ENCODE measurements around the gene GALNT15.

The GALNT15 gene

DNA sequence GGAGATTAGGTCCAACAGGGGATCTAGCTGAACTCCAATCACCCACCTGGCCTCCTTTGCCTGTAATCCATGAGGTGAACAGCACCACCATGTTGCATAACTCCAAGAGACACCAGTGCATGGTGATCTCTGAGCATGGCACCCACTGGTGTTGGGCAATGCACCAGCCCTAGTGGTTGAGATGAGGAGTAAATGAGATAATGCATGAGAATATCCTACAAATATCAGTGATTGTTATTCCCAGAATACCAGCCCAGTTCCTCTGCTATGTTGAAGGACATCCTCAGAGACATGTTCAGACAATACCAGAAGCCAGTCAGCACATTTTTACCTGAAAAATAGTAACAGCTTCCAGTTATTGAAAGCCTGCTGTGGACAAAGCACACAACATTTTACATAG lies 14.7 kb downstream of the GALNT15 start:
- no peak for DNase-seq

DNA sequence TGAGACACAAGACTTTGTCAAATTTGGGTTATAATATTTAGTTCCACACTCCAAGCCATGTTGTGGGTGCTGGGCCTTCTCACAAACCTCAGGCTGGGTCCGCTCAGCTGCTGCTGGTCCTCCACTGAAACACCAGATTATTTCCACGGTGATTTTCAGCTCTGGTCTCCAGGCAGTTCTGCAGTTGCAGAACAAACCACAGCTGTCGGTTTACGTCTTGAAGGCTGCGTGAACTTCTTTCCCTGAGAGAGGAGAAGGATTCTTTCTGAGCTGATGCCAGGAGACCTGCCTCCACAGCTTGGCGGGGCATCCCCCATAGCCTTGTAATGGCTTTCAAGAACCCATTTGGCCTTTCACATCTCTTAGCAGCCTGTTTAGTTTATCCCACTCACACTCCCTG lies 16.2 kb downstream of the GALNT15 start:
- DNase-seq = no peak

DNA sequence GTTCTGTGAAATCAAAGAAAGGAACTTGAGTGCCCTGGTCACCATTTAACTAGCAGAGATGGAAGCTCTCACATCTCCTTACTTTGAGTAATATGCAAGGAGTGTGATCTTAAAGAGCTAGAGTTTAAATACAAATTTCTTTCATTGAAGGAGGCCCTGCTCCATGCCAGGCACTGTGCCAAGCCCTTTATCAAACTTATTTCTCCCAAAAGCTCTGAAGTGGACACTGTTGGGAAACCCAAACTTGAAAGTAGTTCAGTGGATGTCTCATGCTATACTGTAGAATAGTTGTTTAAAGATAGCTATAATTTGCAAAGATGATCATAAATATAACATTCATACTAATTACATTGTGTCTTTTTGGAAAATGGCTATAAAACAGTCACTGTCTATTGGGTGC lies 17.1 kb downstream of the GALNT15 start:
- DNase-seq = no peak

DNA sequence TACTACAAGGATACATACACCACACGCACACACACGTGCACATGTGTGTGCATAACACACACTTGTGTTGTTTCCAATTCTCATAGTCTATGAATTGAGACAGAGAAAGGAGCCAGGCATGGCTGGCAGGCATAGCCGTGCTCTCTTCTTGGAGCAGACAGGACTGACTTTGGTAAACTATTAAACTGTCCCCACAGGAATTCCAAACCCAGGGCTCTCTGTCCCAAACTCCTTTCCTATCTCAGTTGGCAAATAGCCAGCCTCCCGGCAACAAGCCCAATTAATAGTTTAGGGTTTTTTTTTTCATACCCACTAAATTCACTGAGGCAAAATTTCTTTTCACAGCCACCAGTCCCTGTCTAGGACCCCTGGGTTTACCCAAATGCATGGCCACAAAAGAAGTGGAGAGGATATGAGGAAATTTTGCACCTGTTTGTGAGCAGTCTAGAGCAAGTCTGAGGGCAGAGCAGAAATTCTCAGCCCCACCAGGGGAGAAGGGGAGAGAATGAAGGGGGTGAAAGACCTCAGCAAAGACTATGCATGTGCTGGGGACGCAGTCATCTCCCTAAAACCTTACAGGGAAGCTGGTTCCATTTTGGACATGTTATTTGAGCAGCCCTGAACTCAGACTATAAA lies 17.8 kb downstream of the GALNT15 start:
- DNase-seq = no peak

DNA sequence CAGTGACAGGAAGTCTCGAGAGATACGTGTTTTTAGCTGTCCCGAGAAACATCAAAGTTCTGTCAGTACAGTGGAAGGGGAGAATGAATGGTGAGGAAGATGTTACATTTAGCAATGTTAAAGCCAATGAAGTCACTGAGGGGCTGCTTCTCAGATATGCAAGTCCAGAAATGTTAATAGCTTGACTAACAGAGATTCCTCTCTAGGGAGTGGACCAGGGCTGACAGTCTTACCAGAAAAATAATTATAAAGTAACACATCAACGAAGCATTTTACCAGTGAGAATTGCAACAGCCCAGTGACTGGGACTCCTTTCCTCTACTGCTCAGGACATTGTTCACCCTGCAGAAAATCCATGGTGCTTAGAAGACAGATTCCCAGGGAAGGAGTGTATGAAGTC lies 23.9 kb downstream of the GALNT15 start:
- DNase-seq = no peak

DNA sequence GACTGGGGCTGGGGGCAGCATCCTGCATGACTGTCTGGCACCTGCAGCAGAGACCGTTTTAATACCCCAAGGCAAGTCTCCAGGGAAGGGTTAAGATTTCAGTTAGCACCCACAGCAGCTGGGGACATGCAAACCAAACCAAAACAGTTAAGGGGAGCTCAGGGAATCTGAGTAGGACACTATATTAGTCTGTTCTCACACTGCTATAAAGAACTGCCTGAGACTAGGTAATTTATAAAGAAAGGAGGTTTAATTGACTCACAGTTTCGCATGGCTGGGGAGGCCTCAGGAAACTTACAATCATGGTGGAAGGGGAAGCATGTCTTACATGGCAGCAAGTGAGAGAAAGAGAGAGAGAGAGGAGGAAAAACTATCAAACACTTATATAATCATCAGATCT lies 25.3 kb downstream of the GALNT15 start:
- DNase-seq = no peak

DNA sequence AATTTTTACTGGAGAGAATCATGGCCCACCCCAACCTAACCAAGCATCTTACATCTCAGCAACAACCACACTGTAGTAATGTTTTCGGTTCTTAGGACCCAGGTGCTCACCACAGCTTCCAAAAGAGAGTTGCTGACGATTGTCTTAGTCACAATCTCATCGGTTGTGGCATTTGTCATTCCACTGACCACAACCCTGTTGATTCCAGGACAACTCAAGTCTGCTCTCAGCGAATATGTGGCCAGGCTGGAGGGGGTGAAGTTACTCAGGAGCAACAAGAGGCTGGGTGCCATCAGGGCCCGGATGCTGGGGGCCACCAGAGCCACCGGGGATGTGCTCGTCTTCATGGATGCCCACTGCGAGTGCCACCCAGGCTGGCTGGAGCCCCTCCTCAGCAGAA lies 25.9 kb downstream of the GALNT15 start:
- DNase-seq = no peak

DNA sequence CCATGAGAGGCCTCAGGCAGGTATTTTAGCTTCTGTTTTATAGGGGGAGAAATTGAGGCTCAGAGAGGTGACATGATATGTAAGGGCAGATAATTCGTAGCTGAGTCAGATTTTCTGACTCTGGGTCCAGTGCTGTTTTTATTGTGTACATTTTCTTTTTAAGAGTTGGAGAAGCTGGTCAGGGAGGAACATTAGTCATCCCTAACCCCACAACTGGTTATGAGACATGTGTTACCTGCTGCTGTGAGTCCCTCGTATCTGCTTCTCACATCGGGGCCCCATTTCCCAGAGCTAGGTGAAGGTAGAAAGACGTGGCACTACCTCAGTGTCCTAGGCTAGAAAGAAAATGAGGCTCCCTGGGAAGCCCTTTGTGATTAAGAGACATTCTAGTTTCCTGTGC lies 28.6 kb downstream of the GALNT15 start:
- no peak for DNase-seq

DNA sequence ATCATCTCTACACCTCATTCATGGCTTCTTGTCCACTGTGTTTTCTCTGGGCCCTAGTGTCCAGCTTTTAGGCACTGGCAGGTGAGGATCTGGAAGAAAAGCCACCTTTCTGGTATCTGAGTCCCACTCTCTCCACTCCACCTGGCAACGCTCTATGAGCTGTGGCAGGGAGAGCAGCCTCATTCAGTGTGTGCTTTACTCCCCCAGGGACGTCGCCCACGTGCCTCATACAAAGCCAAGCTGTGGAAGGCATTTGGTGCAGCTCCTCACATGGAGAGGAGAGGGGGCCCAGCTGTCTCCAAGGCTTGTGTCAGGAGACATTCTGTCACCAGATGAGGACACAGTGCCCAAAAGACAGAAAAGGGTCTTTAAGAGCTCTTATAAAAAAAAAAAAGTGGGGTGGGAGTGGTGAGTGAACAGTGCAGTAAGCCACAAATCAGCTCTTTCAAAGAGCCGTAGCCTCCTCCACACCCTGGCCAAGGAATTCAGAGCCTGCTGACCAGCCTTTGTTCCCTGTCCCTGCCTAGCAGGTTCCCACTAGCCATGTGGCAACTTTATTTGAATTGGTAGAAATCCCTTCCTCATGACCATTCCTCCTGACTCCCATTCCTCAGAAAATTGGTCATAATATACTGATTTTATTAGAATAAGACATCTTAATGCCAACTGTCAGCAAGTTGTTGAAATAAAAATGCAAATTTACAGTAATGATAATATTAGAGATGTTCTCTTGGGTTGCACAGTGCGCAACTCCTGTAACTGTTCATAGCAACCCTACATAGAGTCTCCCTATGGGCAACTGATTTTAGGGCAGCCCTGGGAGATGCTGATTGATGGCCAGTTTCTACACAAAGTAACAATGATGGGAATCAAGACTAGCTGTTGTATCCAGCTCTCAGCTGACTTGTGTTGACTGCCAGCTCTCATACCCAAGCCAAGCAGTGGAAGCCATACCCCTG lies 29.5 kb downstream of the GALNT15 start:
- DNase-seq = no peak

DNA sequence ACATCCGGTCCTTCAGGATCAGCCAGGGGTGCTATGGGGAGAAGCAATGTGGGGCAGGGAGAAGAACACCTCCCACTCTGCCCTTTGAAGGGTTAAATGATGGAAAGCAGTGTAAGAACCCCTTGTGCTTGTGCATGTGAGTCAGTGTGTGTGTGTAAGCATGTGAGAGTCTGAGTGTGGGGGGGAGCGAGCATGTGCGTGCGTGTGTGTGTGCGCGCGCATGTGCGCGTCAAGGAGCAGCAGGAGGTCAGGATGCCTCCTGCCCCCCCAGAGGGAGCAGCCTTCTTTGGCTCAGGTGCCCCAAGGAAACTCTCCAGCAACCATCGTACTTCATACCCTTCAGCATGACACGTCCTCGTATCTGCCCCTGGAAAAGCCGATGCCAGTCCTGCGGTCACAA lies 30.3 kb downstream of the GALNT15 start:
- no peak for DNase-seq

DNA sequence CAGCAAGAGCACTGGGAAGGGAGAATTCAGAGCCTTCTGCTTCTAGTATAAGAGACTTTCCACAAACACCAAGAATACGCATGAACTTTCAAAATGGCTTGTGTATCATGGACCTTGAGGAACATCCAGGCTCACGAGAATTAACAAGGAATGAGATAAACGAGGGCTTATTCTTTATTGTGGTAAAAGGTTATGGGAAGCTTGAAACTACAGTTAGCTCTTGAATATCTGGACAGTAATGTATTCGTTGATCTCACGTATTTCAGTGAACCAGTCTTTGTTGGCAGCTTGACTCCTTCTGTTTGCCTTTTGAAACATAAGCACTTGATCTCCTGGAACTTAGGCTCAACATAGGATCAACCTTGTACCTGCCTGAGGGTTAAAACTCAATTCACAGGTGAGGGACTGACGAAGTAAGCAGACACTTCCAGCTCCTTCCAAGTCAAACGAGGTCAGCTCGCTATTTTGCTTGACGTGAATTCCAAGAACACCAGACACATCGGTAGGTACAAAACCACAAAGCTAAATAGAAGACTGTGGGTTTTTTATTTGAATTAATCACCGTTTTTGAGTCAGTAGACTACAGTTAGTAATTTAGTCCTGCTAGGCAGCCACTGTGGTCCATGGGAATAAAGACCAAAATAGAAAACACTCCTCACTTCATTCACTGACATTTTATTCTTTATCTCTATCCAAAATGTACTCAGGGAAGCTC lies 30.8 kb downstream of the GALNT15 start:
- DNase-seq = no peak

DNA sequence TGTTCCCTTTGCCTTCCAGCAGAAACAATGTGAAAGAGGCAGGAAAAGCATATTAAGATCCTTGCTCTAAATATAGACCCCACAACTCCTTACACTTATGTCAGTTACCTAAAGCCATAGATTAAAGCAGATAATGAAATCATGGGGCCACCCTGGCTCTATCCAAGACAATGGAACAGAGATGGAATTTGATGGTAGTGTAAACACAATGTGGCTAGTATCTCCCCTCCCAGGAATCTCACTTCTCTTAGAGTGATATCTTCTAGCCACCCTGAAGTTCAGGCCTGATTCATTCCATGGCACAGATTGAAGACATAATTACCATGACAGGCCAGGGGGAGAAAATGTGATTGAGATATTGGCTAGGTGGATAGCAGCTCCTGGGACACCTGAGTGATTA lies 32.6 kb downstream of the GALNT15 start:
- DNase-seq = no peak

DNA sequence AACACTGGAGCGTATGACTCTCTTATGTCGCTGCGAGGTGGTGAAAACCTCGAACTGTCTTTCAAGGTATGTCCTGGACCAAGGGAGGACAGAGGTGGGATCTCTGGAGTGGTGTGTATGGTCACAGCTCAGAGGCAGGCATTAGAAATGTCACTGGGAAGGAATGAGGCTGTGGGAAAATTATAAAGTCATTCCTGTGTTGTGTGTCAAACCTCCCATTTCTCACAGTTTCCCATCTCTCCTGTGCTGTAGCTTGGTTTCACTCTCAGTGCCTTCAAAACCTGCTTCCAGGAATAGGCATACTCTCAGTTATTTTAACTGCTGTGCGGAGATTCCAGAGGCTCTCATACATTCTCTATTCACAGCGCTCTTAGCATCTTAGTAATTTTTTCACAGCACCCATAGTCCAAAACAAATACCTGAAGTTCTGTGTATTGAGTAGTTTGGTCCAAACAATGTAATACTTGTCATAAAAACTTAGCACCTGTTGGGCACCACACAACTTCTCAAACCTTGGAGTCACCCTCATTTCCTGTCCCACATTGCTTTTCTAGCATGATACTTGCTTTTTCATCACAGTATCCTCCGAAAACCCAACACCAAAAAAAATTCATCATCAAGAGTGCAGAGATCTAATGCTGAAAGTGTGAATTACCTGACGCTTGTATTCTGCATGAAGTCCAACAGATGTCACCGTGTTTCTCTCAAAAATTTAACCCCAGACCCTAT lies 36.9 kb downstream of the GALNT15 start:
- no peak for DNase-seq

DNA sequence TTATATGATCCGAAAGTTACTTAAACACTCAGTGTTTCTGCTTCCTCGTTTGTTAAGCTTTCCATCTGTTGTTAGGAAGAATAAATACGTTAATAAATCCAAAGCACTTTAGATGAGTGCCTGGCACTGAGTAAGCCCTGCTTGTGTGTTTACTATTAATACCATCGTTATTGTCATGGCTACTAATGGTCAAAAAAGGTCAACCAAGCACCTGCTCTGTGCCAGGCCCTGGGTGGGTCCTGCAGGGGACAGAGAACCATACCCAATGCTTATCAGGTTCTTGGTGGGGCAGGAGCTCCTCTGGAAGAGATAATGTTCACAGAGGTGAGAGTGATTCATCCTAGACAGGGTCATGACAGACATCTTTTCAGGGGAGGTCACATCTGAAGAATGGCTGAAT lies 39.9 kb downstream of the GALNT15 start:
- no peak for DNase-seq

DNA sequence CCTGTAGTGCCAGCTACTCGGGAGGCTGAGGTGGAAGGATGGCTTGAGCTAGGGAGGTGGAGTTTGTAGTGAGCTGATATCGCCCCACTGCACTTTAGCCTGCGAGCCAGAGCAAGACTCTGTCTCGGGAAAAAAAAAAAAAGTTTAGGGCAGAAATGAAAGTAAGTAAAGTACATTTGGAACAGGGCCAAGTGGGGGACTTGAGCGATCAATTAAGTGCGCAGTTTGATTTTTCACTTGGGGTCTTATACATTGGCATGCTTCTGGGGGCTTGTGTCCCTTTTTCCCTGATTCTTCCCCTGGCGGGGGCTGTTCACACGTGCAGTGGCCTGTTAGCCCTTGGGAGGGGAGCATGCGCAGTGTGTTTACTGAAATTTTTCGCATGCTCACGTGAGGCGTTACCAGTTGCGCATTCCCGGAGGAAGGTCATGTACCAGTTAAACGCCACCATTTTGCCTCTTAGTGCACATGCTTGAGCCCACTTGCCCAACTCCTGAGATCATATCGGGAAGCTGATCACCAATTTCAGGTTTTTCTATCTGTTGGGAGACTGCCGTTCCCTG lies 42.0 kb downstream of the GALNT15 start:
- DNase-seq = no peak

DNA sequence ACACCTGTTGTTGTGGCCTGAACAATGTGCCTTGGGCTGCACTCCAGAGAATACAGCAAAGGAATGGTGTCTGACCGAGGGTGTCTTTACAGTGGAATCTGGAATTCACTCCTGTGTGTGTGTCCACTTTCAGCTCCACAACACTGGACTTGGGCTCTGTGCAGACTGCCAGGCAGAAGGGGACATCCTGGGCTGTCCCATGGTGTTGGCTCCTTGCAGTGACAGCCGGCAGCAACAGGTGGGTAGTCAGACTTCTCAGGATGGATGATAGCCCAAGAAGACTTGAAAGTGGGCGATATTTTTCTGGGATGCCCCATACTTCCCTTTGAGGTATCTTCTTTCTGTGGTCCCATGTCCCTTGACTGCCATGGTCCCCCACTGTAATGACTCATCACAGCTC lies 45.3 kb downstream of the GALNT15 start:
- DNase-seq = no peak

DNA sequence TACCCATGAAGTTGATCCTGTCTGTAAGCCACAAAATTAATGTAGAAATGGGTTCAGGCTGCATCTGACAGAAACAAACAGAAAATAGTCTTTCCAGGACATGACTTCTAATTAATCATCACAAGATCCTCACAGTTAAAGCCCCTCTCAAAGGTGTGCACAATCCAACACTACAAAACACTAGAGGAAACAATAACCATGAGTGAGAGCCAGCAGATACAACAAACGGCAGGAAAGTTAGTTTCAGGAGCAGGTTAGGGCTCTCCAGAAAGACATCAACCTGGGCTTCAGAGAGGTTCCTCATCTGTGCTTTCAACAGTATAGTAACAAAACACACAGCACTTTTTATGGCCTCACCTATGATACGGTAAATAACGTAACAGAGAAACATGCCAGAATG lies 47.5 kb downstream of the GALNT15 start:
- DNase-seq = no peak

DNA sequence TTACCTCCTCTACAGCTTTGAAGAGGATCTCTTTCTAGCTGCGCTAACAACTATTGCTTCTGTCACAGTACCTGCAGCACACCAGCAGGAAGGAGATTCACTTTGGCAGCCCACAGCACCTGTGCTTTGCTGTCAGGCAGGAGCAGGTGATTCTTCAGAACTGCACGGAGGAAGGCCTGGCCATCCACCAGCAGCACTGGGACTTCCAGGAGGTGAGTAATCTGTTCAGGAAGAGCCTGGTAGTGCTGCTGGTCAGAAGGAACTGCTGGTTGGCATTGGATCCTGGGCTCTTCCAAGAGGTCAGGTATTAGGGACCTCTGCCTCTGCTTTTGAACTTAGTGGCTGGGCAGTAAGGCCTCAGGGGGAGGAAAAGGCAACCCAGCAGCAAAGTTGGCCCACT lies 48.1 kb downstream of the GALNT15 start:
- no peak for DNase-seq

DNA sequence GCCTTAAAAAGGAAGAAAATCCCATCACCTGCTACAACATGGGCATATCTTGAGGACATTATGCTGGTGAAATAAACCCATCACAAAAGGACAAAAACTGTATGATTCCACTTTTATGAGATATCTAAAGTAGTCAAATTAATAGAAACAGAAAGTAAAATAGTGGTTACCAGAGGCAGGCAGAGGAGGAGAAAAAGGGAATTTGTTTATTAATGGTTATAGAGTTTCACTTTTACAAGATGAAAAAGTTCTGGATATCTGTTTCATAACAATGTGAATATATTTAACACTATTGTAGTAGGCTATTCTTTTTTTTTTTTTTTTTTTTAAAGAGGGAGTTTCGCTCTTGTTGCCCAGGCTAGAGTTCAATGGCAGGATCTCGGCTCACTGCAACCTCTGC lies 49.8 kb downstream of the GALNT15 start:
- no peak for DNase-seq

DNA sequence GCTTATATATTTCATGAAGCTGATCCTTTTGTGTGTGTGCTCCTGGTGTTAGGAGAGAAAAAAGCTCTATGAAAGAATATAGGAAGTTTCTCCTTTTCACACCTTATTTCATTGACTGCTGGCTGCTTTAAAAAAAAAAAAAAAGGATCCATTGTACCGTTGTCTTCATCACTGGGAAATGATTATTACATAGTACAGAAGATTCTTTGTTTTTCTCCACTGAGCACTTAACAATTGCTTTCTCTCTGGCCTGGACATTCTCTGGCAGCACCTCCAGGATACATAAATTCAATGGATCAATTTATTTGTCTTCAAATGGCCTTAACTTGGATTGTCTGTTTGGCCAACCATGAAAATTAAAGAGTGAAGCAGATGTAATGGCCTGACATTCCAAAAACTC lies 53.1 kb downstream of the GALNT15 start:
- DNase-seq = no peak

DNA sequence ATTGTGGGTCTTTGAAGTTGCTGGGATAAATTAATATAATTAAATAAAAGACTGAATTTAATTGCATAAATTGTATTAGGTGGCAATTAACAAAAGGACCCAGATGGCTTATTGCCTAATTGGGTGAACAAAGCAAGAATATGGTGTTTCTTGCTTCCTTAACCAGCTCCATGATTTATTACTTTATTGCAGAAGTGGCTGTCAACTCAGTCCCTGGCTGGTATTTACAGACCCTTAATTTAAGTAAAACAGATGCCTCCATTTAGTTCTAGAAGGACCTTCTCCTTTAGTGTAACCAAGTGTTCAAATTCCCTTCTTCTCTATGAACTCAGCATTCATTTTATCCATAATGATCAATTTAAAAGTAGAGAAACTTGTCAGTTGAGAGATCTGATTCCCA lies 55.2 kb downstream of the GALNT15 start:
- DNase-seq = no peak

DNA sequence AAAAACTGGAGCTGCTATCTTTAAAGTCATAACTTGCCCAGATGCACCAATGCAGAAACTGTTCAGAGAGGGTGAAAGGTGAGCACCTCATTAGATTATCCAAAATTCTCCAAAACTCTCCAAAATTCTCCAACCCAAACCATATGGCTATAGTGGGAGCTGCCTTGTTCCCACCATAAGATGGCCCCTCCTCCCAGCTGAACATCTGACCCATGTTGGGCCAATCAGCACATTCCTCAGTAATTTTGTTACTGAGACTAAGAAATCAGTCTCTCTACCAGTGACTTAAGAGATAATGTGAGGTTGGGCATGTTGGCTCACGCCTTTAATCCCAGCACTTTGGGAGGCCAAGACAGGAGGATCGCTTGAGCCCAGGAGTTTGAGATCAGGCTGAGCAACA lies 57.5 kb downstream of the GALNT15 start:
- DNase-seq = no peak

DNA sequence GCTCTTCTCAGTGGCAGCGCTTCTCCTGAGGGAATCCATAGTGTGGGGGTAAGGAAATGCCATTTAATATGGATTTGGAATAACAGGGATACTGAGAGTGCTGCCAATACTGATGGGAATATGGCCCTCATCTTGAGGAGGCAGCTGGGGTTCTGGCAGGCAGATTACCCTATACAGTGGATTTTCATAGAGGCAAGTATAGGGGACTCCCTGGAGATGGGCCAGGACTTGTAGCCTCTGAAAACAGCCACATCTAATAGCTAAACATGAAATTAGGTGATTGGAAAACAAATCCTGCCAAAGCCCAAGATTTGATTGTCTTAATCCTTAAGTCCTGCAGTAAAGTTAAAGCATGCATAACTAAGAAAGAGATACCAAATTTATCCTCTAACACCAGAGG lies 59.3 kb downstream of the GALNT15 start:
- no peak for DNase-seq

Data from effector CD8-positive, alpha-beta T cell (primary cell).